Choroid plexus epithelial cell (primary cell): ENCODE data around the gene LMNA.

Source experiments
- DNase-seq: peaks from one replicate; pipeline ENCODE4 v3.0.0-alpha.2; 2010; ENCODE audit warnings: low read depth
- H3K4me3 ChIP-seq: 2 replicates; pipeline ENCODE4 v1.5.1; 2011; ENCODE audit warnings: low read depth, mild to moderate bottlenecking, control low read depth, low read length, moderate library complexity
- TF ChIP-seq, protein P1 (sequence below): conservative IDR thresholded peaks from 2 replicates; pipeline ENCODE4 v1.5.1; 2011; ENCODE audit warnings: low read depth, mild to moderate bottlenecking, control low read depth, inconsistent platforms, low read length, moderate library complexity

Gene LMNA

DNA sequence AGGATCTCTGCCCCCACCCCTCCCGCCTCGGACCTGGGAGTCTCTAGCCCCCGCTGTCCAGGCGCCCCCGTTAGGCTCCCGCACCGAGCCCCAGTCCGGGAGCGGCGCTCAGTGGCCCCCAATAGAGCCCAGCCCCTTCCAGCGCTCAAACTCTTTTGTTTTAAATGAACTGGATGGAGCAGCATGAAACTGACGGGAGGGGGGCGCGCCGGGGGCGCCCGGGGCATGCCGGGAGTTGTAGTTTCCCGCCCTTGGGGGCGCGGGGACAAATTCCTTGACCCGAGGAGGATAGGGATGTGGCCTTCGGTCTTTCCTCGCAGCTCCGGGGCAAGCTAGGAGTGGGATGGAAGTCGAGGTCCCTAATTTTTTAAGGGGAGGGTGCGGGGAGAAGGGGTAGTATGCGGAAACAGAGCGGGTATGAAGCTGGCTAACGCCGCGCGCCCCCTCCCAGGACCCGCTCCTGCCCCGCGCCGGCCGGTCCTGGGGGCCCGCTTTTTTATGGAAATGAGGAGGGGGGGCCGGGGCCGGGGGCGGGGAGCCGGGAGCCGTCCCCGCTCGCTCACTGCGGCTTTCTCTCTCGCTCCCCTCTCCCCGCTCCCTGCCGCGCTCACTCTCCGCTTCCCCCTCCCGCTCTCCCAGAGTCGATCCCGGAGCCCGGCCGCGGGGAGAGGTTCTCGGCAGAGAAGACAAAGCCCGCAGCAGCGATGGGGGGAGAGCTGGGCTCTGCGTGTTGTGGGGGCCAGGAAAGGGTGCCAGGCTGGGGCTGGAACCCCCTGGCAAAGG, 32.0 kb upstream of the LMNA start, which contains the start of gene MEX3A:
TSS of gene MEX3A (minus strand) at position 157 of the 783 bp plus-strand sequence. CDS start 467 bp downstream, outside the sequence.
- TF ChIP-seq, protein P1, sequence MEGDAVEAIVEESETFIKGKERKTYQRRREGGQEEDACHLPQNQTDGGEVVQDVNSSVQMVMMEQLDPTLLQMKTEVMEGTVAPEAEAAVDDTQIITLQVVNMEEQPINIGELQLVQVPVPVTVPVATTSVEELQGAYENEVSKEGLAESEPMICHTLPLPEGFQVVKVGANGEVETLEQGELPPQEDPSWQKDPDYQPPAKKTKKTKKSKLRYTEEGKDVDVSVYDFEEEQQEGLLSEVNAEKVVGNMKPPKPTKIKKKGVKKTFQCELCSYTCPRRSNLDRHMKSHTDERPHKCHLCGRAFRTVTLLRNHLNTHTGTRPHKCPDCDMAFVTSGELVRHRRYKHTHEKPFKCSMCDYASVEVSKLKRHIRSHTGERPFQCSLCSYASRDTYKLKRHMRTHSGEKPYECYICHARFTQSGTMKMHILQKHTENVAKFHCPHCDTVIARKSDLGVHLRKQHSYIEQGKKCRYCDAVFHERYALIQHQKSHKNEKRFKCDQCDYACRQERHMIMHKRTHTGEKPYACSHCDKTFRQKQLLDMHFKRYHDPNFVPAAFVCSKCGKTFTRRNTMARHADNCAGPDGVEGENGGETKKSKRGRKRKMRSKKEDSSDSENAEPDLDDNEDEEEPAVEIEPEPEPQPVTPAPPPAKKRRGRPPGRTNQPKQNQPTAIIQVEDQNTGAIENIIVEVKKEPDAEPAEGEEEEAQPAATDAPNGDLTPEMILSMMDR: no peak
- peak within 1 kb of the TSS; percentile 80 for H3K4me3 ChIP-seq
- DNase-seq: peak; percentile 65

DNA sequence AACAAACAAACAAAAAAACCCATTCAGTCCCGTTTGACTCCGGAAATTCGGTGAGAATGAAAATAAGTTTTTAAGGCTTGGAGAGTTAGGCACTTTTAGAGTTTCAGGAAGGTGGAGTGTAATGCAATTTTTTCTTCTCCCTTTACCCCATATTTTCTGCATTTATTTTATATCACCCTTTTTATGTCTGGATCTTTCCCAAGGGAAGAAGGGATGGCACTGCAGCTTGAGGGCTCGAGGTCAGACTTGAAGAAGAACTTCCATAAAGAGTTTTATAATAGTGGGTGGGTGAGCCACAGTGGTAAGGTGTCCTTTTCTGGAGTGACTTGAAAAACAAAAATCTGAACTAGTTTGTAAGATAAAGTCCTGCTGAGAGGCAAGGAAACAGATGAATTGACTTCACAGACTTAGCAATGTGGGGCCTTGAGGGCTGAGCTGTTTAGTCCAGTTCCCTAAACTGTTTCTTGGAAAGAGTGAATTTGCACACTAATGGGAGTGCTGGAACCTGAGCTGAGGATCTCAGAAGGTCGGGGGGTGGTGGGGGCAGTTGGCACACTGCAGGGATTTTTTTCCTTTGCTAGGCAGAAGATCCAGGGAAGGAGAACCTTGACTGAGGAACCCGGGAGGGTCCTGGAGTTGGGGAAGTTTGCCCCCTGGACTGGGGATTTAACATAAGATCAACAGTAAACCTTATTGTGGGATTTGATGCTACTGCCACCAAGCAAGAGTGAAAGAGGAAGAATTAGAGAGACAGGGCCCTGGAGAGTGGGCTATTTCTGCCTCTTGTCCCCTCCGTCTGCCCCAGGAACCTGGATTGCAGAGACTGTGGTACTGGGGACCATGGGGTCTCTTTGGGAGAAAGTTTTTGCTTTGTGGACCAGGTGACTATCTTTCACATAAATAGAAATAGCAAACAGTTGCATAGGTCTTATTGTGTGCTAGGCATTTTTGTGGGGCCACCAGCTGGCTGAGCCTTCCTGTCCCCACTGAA, 30.4 kb upstream of the LMNA start:
- TF ChIP-seq, protein P1: no peak
- H3K4me3 ChIP-seq: no peak overlapping the region
- DNase-seq: peak; percentile 45

DNA sequence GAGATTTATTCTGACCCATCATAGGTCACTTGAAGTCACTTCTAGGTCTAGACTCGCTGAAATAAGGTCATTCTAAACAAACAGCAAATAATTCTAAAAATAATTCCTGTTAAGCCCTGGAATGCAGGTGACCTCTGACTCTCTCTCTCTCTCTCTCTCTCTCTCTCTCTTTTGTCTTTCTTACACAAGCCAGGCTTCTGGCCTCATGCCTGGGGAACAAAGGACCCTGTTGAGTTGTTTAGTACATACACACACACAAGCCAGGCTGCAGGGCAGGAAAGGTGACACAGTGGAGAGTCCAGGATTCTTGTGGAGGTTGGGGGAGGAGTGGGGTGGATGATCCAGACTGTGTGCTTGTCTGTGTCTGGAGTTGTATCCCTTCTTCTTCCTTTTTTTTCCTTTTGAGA, 28.3 kb upstream of the LMNA start:
- no peak overlapping the region for H3K4me3 ChIP-seq
- DNase-seq: peak; percentile 91
- TF ChIP-seq, protein P1: no peak

DNA sequence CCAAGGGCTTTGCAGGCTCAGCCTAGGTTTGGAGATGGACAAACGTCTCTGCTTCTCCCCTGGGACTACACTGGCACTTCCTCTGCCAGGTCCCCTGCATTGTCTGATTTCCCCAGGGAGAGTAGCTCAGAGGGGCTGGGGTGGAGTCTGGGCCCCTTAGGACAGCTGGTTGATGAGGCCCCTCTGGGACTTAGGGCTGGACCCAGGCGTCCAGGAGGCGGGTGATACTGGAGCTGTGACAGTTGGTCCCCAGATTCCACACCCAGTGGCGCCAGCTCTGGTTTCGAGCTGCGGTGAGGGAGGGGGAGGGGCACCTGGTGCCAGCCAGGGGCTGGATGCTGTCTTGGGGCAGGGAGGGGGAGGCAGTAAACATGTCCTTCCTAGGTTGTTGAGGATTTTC, 24.8 kb upstream of the LMNA start:
- DNase-seq: no peak
- TF ChIP-seq, protein P1: no peak
- no peak overlapping the region for H3K4me3 ChIP-seq

DNA sequence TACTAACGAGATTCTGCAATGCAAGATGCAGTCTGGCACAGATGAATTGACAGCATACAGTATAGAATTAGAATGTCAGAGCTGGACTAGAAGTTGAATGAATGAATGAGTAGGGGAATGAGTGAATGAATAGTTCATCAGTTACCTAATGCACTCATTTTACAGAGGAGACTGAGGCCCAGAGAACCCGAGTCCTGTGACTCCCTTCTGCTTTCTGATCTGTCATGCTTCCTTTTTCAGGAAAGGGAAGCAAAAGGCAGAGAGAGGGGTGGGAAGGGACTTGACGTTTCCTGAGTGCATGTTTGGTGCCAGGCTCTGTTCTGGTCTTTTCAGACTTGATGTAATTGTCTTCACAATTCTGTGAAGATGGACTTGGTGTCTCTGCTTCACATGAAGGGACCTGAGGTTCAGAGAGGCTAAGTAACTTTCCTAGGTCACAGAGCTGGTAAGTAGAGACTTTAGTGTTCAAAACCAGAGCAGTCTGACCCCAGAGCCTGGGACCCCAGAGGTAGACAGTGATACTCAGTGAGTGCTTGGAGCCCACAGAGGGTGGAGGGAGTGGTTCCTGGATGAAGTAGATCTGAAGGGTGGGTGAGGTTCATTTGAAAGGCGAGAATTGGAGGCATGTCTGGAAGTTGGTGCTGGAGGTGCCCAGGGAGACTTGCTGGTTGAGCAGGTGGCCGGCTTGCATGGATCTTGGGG, 24.2 kb upstream of the LMNA start:
- no peak overlapping the region for H3K4me3 ChIP-seq
- no peak for DNase-seq
- TF ChIP-seq, protein P1: no peak

DNA sequence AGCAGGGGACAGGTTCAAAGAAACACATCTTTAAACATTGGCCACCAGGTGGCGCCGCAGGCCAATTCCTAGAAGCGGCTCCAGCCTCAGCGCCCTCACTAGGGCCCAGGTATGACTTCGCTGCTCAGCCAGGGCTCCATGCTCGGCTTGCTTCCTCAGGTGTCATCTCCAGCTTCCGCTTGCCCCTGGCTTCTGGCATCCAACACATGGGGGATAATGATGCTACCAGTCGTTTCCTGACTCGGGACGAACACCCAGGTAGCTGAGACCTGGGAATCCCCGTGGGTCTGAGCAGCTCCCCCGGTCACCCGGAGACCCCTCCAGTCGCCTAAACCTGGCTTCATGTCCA, 23.7 kb upstream of the LMNA start:
- H3K4me3 ChIP-seq: no peak overlapping the region
- DNase-seq: peak; percentile 86
- TF ChIP-seq, protein P1: peak; percentile 80
